Common myeloid progenitor, CD34-positive (primary cell): ENCODE results near the gene TMEM106B.

ENCODE experiments used
- CTCF ChIA-PET: fragments of 350-600 bp; sonication (Branson Sonifier 250); formaldehyde crosslinking; loops from one replicate; lab custom pipeline; 2021; ENCODE audit warnings: antibody characterized with exemption; lab: Charles Lee
- POLR2A ChIA-PET: fragments of 350-600 bp; sonication (Branson Sonifier 250); formaldehyde crosslinking; loops from one replicate; lab custom pipeline; 2021; ENCODE audit warnings: antibody characterized with exemption; lab: Charles Lee
- DNase-seq, 3 donors: peaks; one replicate each; pipeline versions ENCODE4 v3.0.0 to v3.0.0-alpha.2; 2013
- H3K27ac ChIP-seq, 2 experiments: 1 replicate in 1 of 2; 2 replicates in 1 of 2; pipeline ENCODE4 v1.7.0; 2013; ENCODE audit warnings: inconsistent platforms in 2 of 2, low read length in 2 of 2, mild to moderate bottlenecking in 2 of 2, low read depth in 1 of 2, moderate library complexity in 1 of 2; ENCODE audit not compliant: severe bottlenecking in 2 of 2, insufficient read depth in 1 of 2, poor library complexity in 1 of 2
- H3K27me3 ChIP-seq, 5 experiments: replicated peaks in 2 of 5; 1 replicate in 3 of 5; 2 replicates in 2 of 5; pipeline versions ENCODE4 v1.6.1 to v1.7.0; 2013; ENCODE audit warnings: low read length in 4 of 5, mild to moderate bottlenecking in 2 of 5, moderate library complexity in 2 of 5, inconsistent platforms in 1 of 5; ENCODE audit not compliant: insufficient read depth in 5 of 5, control insufficient read depth in 4 of 5
- H3K36me3 ChIP-seq, 4 experiments: 1 replicate in 2 of 4; 2 replicates in 2 of 4; pipeline versions ENCODE4 v1.6.1 to v1.7.0; 2013; ENCODE audit warnings: low read length in 3 of 4, control low read depth in 1 of 4, mild to moderate bottlenecking in 1 of 4; ENCODE audit not compliant: control insufficient read depth in 4 of 4, insufficient read depth in 4 of 4
- H3K4me1 ChIP-seq, 4 experiments: 1 replicate in 3 of 4; 2 replicates in 1 of 4; pipeline versions ENCODE4 v1.6.1 to v1.7.1; 2013; ENCODE audit warnings: low read length in 3 of 4, mild to moderate bottlenecking in 3 of 4, control low read depth in 1 of 4, inconsistent platforms in 1 of 4, moderate library complexity in 1 of 4; ENCODE audit not compliant: control insufficient read depth in 4 of 4, insufficient read depth in 4 of 4; ENCODE audit errors: control extremely low read depth in 1 of 4
- H3K4me3 ChIP-seq, 7 experiments: 1 replicate in 4 of 7; 2 replicates in 3 of 7; pipeline versions ENCODE4 v1.5.1 to v1.7.0; 2013; ENCODE audit warnings: mild to moderate bottlenecking in 7 of 7, low read length in 6 of 7, moderate library complexity in 6 of 7, inconsistent platforms in 2 of 7, low read depth in 2 of 7, control low read depth in 1 of 7; ENCODE audit not compliant: insufficient read depth in 4 of 7, control insufficient read depth in 1 of 7; ENCODE audit errors: extremely low read depth in 1 of 7
- H3K9me3 ChIP-seq, 5 experiments: 1 replicate in 4 of 5; 2 replicates in 1 of 5; pipeline versions ENCODE4 v1.6.1 to v1.7.1; 2013; ENCODE audit warnings: low read length in 4 of 5, mild to moderate bottlenecking in 2 of 5, inconsistent platforms in 1 of 5, low read depth in 1 of 5, moderate library complexity in 1 of 5; ENCODE audit not compliant: control insufficient read depth in 4 of 5, insufficient read depth in 2 of 5; ENCODE audit errors: control extremely low read depth in 1 of 5
- WGBS: methylation state at CpG from one replicate; pipeline ENCODE4 v1.1.5; 2013; ENCODE audit not compliant: insufficient coverage; 5-methylcytosine and 5-hydroxymethylcytosine counted together

Gene TMEM106B

GRCh38 chr7:12178317-12178716 is 32.8 kb upstream of the TMEM106B start:
- WGBS: 100% methylated on average over 2 of the region's 2 CpGs
- no peak overlapping the region for H3K27ac ChIP-seq
- ChIA-PET CTCF (no interaction called here), POLR2A (no interaction called here)
- DNase-seq: no peak
- no peak overlapping the region for H3K4me3 ChIP-seq
- no peaks in the 10 kb centered on the region for H3K9me3 ChIP-seq
- H3K36me3 ChIP-seq: no peaks in the 10 kb centered on the region
- no peaks in the 10 kb centered on the region for H3K27me3 ChIP-seq
- H3K4me1 ChIP-seq: no peaks in the 10 kb centered on the region

GRCh38 chr7:12194426-12194825 is 16.7 kb upstream of the TMEM106B start:
- Histone ChIP-seq H3K36me3 (no peaks in the 10 kb centered on the region), H3K4me1 (no peaks in the 10 kb centered on the region), H3K27me3 (peaks cover 0 to 2% (median 0%) of the 10 kb centered on the region in 5 experiments), H3K27ac (no peak overlapping the region), H3K4me3 (no peak overlapping the region), H3K9me3 (no peaks in the 10 kb centered on the region)
- CTCF ChIA-PET: no interaction called here
- POLR2A ChIA-PET: no interaction called here
- no peak for DNase-seq

DNA sequence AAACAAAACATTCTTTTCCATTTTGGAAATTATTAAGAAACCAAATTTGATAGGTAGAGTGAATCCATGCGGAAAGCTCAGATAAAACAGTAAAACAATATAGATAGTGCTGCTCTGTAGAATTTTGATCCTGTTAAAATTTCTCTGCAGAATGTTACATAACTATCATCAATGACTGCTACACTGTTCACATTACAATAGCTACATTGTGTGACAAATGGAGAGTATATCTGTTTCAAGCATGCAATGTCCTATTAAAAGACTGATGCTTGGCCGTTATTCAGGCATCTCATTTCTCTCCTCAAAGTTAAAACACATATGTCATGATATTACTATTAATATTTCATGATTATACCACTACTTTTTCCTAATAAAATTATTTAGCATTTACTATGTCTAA is 14.7 kb upstream of the TMEM106B start:
- DNase-seq: no peak
- no peaks in the 10 kb centered on the region for H3K4me1 ChIP-seq
- POLR2A ChIA-PET: no interaction called here
- H3K36me3 ChIP-seq: no peaks in the 10 kb centered on the region
- no CpG with 5 or more reads among the region's 2 CpGs for WGBS
- H3K9me3 ChIP-seq: no peaks in the 10 kb centered on the region
- no peak overlapping the region for H3K27ac ChIP-seq
- H3K27me3 ChIP-seq: peaks cover 0 to 2% (median 0%) of the 10 kb centered on the region in 5 experiments
- CTCF ChIA-PET: no interaction called here
- no peak overlapping the region for H3K4me3 ChIP-seq

DNA sequence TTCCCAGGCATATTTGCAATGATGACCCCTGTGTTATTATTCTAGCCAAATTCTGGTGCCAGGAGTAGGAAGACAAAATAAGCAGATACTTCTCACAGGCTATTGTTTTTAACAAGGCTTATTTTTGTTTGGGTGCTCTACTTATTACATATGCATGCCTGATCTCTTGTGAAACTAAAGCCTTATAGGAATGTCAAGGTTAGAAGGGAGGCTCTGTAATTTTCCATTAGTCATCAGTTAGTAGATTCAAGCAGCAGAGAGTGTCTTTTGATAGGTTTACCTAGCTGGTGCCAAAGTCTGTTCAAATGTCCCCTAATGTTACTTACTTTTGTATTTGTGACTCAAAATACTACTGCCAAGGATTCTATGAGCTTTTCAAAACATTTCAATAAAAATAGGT is 11.7 kb upstream of the TMEM106B start:
- DNase-seq: no peak
- H3K36me3 ChIP-seq: no peaks in the 10 kb centered on the region
- H3K27me3 ChIP-seq: peaks cover 0 to 2% (median 0%) of the 10 kb centered on the region in 5 experiments
- no peak overlapping the region for H3K27ac ChIP-seq
- CTCF ChIA-PET: no interaction called here
- H3K9me3 ChIP-seq: no peaks in the 10 kb centered on the region
- POLR2A ChIA-PET: no interaction called here
- H3K4me1 ChIP-seq: no peaks in the 10 kb centered on the region
- no peak overlapping the region for H3K4me3 ChIP-seq

- ChIA-PET POLR2A (no interaction called here), CTCF (no interaction called here)
- WGBS: 100% methylated on average over 1 of the region's 2 CpGs
- Histone ChIP-seq H3K9me3 (no peaks in the 10 kb centered on the region), H3K4me3 (no peak overlapping the region), H3K4me1 (peaks cover 4 to 17% (median 10%) of the 10 kb centered on the region in 4 experiments), H3K36me3 (no peaks in the 10 kb centered on the region), H3K27me3 (peaks cover 0 to 8% (median 0%) of the 10 kb centered on the region in 5 experiments), H3K27ac (no peak overlapping the region)
- DNase-seq: no peak
Observed at GRCh38 chr7:12207046-12207445, 4.0 kb upstream of the TMEM106B start.

DNA sequence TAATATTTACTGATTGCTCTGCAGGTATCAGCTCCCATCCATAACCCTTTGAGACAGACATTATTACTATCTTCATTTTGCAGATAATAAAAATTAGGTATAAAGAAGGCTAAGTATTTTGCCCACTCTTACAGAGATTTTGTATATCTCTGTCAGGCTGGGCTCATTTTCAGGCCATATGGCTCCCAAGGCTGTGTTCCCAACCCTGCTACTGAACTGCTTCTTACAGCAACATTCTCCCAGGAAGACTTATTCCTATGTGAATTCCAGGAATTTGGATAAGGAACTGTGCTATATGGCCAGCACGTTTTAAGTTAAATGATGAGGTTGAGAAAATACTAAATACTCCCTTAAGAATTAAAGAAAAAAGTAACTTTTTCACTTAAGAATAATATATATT is 1.9 kb upstream of the TMEM106B start:
- H3K27me3 ChIP-seq: peaks cover 0 to 8% (median 0%) of the 10 kb centered on the region in 5 experiments
- H3K4me1 ChIP-seq: peaks cover 6 to 26% (median 14%) of the 10 kb centered on the region in 4 experiments
- H3K27ac ChIP-seq: no peak overlapping the region
- DNase-seq: no peak
- ChIA-PET POLR2A (no interaction called here), CTCF (no interaction called here)
- H3K36me3 ChIP-seq: no peaks in the 10 kb centered on the region
- WGBS: no CpG with 5 or more reads among the region's 1 CpG
- no peaks in the 10 kb centered on the region for H3K9me3 ChIP-seq
- H3K4me3 ChIP-seq: no peak overlapping the region

- peaks cover 0 to 7% (median 3%) of the 10 kb centered on the region in 4 experiments for H3K36me3 ChIP-seq
- CTCF ChIA-PET: interaction anchor here (1.3 kb wide), 1 partner anchor 377 kb away, joined by 3 read pairs; no protein-coding TSS in a partner anchor
- 0% methylated on average over 18 of the region's 26 CpGs for WGBS
- H3K27ac ChIP-seq: peak overlapping the region; percentile 78 to 92
- POLR2A ChIA-PET: no interaction called here
- peak overlapping the region; percentile 66 to 94 (median 86) for H3K4me3 ChIP-seq
- H3K27me3 ChIP-seq: peaks cover 0 to 8% (median 0%) of the 10 kb centered on the region in 5 experiments
- H3K4me1 ChIP-seq: peaks cover 6 to 26% (median 14%) of the 10 kb centered on the region in 4 experiments
- peak in 1 of 3 donors; percentile 70 for DNase-seq
- no peaks in the 10 kb centered on the region for H3K9me3 ChIP-seq
Observed at GRCh38 chr7:12210179-12211053, 678 bp upstream of the TMEM106B start.
